Glutamatergic neuron (in vitro differentiated cells): ENCODE measurements around the gene MAN2A1. TPM values are rescaled to one million over a fixed set of nuclear protein-coding genes. Genes with fewer than 3 reads are reported as not detected.

Experiments used
- DNase-seq: peaks from one replicate; pipeline ENCODE4 v3.0.0; 2022
- H3K27ac Mint-ChIP-seq: one replicate; pipeline ENCODE4 v1.8.0; 2020; ENCODE audit warnings: mild to moderate bottlenecking, mixed read lengths, inconsistent platforms; ENCODE audit not compliant: unreplicated experiment
- H3K27me3 Mint-ChIP-seq: one replicate; pipeline ENCODE4 v1.8.0; 2020; ENCODE audit warnings: mild to moderate bottlenecking, moderate library complexity, mixed read lengths, inconsistent platforms; ENCODE audit not compliant: unreplicated experiment
- H3K36me3 Mint-ChIP-seq: one replicate; pipeline ENCODE4 v1.8.0; 2020; ENCODE audit warnings: mild to moderate bottlenecking, mixed read lengths, inconsistent platforms; ENCODE audit not compliant: unreplicated experiment
- H3K4me1 Mint-ChIP-seq: one replicate; pipeline ENCODE4 v1.8.0; 2020; ENCODE audit warnings: mild to moderate bottlenecking, low read depth, mixed read lengths, inconsistent platforms; ENCODE audit not compliant: unreplicated experiment
- H3K4me3 Mint-ChIP-seq: one replicate; pipeline ENCODE4 v1.8.0; 2020; ENCODE audit warnings: mild to moderate bottlenecking, mixed read lengths, inconsistent platforms; ENCODE audit not compliant: unreplicated experiment
- H3K9me3 Mint-ChIP-seq: one replicate; pipeline ENCODE4 v1.8.0; 2020; ENCODE audit warnings: mild to moderate bottlenecking, moderate library complexity, mixed read lengths, inconsistent platforms; ENCODE audit not compliant: unreplicated experiment
- CTCF ChIP-seq: fragments of 200-600 bp; sonication (generic); IDR thresholded peaks from one replicate; pipeline ENCODE4 v1.5.0; 2021; ENCODE audit not compliant: partially characterized antibody, unreplicated experiment
- total RNA-seq: library from RNA; stranded (reverse); fragmentation: NEBNext Ultra II Directional; extraction: Animal tissue kit (Norgen Biotek cat#: 25700); gene quantifications from one replicate; pipeline ENCODE4 v1.2.1, GENCODE V29; 2021; ENCODE audit not compliant: unreplicated experiment

The MAN2A1 gene
- total RNA-seq, 1 donor from 2014 or later, result 90.8 TPM

DNA sequence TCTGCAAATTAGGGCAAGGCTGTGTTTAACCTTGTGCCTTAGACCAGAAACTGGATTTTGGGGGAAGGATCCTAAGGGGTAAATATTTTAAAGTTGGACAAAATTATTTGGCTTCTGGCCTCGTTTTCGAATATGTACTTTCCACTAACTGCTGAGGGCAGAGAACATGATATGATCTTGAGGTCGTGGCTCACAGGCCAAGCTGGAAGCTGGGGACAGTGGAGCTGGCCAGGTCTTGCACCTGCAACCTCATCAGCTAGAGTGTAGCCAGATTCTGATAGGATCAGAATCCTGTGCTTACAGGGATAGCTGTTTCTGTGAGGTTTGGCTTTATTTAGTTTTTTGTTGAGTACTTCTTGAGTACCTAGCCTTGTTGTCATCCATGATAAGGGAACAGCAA, 24.9 kb downstream of the MAN2A1 start:
- Mint-ChIP-seq H3K4me1 (peaks cover 7% of the 10 kb centered on the region), H3K9me3 (no peaks in the 10 kb centered on the region), H3K27me3 (no peaks in the 10 kb centered on the region), H3K4me3 (no peak overlapping the region), H3K36me3 (no peaks in the 10 kb centered on the region), H3K27ac (no peak overlapping the region)
- no peak for DNase-seq
- no peak for TF ChIP-seq CTCF

- Mint-ChIP-seq H3K4me3 (no peak overlapping the region), H3K27ac (no peak overlapping the region), H3K27me3 (no peaks in the 10 kb centered on the region), H3K9me3 (peaks cover 2% of the 10 kb centered on the region), H3K4me1 (peaks cover 14% of the 10 kb centered on the region), H3K36me3 (no peaks in the 10 kb centered on the region)
- TF ChIP-seq CTCF, result no peak
- no peak for DNase-seq
Measured at GRCh38 chr5:109718216-109718615, 28.5 kb downstream of the MAN2A1 start.

- no peak for DNase-seq
- no peak for TF ChIP-seq CTCF
- no peaks in the 10 kb centered on the region for H3K27me3 Mint-ChIP-seq
- no peak overlapping the region for H3K27ac Mint-ChIP-seq
- H3K36me3 Mint-ChIP-seq, result no peaks in the 10 kb centered on the region
- peaks cover 12% of the 10 kb centered on the region for H3K4me1 Mint-ChIP-seq
- peaks cover 3% of the 10 kb centered on the region for H3K9me3 Mint-ChIP-seq
- H3K4me3 Mint-ChIP-seq, result no peak overlapping the region
Measured at GRCh38 chr5:109718632-109719031, 28.9 kb downstream of the MAN2A1 start.

DNA sequence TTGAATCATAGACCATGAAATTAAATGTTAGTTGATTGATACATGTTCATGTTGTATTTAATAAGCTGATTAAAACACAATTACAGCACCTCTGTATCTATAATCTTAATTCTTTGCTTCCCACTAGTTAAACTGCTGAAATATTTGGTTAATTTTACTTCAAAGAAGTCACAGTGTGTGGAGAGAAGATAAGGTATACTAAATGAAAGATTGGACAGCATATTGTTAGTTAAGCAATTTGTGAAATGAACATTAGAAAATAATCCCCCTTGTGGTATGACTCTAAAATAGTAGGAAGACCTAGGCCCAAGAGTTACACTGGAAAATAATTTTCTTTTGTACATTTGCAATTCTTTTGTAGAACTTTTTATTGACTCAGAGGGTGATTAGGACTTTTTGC, 30.3 kb downstream of the MAN2A1 start:
- no peak for DNase-seq
- no peak for TF ChIP-seq CTCF
- Mint-ChIP-seq H3K4me1 (peaks cover 12% of the 10 kb centered on the region), H3K4me3 (no peak overlapping the region), H3K27ac (no peak overlapping the region), H3K27me3 (no peaks in the 10 kb centered on the region), H3K36me3 (no peaks in the 10 kb centered on the region), H3K9me3 (peaks cover 4% of the 10 kb centered on the region)

- no peak for DNase-seq
- peaks cover 2% of the 10 kb centered on the region for H3K27me3 Mint-ChIP-seq
- no peaks in the 10 kb centered on the region for H3K36me3 Mint-ChIP-seq
- H3K9me3 Mint-ChIP-seq, result peaks cover 4% of the 10 kb centered on the region
- TF ChIP-seq CTCF, result no peak
- peak overlapping the region; percentile 37 for H3K27ac Mint-ChIP-seq
- peaks cover 10% of the 10 kb centered on the region for H3K4me1 Mint-ChIP-seq
- no peak overlapping the region for H3K4me3 Mint-ChIP-seq
Measured at GRCh38 chr5:109721741-109722140, 32.0 kb downstream of the MAN2A1 start.
